ENCODE measurements around the gene MAN1C1.

DNA sequence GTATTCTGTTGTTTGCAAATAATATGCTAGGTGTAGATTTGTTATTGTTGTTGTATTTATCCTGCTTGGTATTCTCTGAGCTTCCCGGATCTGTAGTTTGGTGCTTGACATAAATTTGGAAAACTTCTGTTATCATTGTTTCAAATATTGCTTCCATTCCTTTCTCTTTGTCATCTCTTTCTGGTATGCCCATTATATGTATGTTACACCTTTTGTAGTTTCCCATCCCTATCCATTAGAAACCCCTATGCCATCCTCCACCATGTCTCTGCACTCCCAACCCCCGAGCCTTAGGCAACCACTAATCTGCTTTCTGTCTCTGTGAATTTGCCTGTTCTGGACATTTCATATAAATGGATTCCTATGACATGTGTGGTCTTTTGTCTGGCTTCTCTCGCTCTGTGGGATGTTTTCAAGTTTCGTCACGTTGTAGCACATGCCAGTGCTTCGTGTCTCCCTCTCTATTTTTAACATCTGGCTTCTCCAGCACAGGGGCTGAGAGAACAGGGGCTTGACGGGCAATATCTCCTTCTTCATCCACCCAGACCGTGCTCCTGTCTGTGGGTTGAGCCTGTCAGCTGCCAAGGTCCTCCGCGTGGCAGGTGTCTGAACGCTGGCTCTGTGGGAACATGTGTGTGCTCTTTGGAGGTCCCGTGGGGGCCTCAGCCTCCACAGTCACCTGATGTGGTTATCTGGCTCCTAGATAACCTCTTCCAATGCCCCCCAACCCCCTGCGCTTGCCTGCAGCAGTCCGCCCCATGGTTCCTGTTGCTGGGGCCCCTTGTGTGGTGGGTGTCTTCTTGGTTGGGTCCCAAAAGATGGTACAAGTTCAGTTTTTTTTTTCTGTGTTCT, 32.8 kb upstream of the MAN1C1 start:
- TF ChIP-seq CTCF (IDR thresholded peaks at IDR 0.05; ENCODE audit: borderline replicate concordance, extremely low read depth, low read length, poor library complexity, severe bottlenecking): no peak
- TF ChIP-seq EZH2 (IDR thresholded peaks at IDR 0.05; ENCODE audit: borderline replicate concordance, low read depth, low read length, severe bottlenecking): no peak
